Activated CD4-positive, alpha-beta memory T cell treated with anti-CD3 and anti-CD28 coated beads, Interleukin-2, amount 10 ng/mL, durations not matched to agents 7 days and 5 days (primary cell): Measurements from ENCODE around the gene MCF2L. TPM values are rescaled to one million over a fixed set of nuclear protein-coding genes. Genes with fewer than 3 reads are reported as not detected.

ENCODE experiments used
- CTCF ChIA-PET: fragments of 350-600 bp; sonication (Branson Sonifier 250); formaldehyde crosslinking; loops from one replicate; lab custom pipeline; 2021; ENCODE audit warnings: antibody characterized with exemption, inconsistent platforms; lab: Charles Lee
- POLR2A ChIA-PET: fragments of 350-600 bp; sonication (Branson Sonifier 250); formaldehyde crosslinking; loops from one replicate; lab custom pipeline; 2021; ENCODE audit warnings: antibody characterized with exemption; lab: Charles Lee
- DNase-seq: peaks from one replicate; pipeline ENCODE4 v3.0.0-alpha.2; 2020
- H3K27ac Mint-ChIP-seq: one replicate; pipeline ENCODE4 v1.8.0; 2021; ENCODE audit warnings: mild to moderate bottlenecking, mixed read lengths
- H3K27me3 Mint-ChIP-seq: one replicate; pipeline ENCODE4 v1.8.0; 2021; ENCODE audit warnings: mixed read lengths
- H3K36me3 Mint-ChIP-seq: one replicate; pipeline ENCODE4 v1.8.0; 2021; ENCODE audit warnings: low read depth, mixed read lengths
- H3K4me1 Mint-ChIP-seq: one replicate; pipeline ENCODE4 v1.8.0; 2021; ENCODE audit warnings: mixed read lengths
- H3K4me3 Mint-ChIP-seq: one replicate; pipeline ENCODE4 v1.8.0; 2021; ENCODE audit warnings: mild to moderate bottlenecking, mixed read lengths
- H3K9me3 Mint-ChIP-seq: one replicate; pipeline ENCODE4 v1.8.0; 2021; ENCODE audit warnings: mixed read lengths
- total RNA-seq, 2 experiments: library from RNA; stranded (reverse); gene quantifications; one replicate each; pipeline ENCODE4 v1.2.3, GENCODE V29; 2021

MCF2L gene
- total RNA-seq, 2 experiments from 2014 or later = 0.33 to 0.86 TPM

DNA sequence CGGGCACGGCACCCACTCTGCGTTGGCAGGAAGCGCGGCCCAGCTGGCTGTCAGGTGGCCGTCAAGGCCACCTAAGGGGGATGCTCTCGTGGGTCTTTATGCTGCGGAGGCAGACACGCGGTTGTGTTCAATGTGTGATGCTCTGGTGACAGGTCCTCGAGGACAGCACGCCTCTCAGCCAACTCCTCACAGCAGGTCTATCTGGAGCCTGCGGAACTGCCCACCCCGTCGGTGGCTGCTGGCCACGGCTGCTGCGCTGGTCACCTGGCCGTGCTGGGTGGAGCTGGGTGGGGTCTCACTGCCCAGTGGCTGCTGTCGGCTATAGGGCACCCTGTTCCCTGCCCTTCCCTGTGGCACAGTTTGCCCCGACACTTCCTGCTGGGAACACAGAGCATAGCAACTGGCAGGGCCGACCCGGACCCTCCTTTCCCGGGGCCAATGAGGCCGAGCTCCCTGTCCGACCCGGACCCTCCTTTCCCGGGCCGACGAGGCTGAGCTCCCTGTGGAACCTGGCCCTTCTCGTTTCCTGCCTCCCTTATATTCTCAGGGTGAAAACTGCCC is 122.3 kb downstream of the MCF2L start:
- CTCF ChIA-PET = no interaction called here

GRCh38 chr13:113091891-113092775 is 123.1 kb downstream of the MCF2L start:
- no peaks in the 10 kb centered on the region for H3K36me3 Mint-ChIP-seq
- no peak for DNase-seq
- no peak overlapping the region for H3K4me3 Mint-ChIP-seq
- no peaks in the 10 kb centered on the region for H3K9me3 Mint-ChIP-seq
- no peaks in the 10 kb centered on the region for H3K27me3 Mint-ChIP-seq
- H3K27ac Mint-ChIP-seq = no peak overlapping the region
- CTCF ChIA-PET = no interaction called here
- POLR2A ChIA-PET = no interaction called here
- no peaks in the 10 kb centered on the region for H3K4me1 Mint-ChIP-seq

More for the DNA sequence above, 122.3 kb downstream of the MCF2L start:
- H3K4me1 Mint-ChIP-seq = no peaks in the 10 kb centered on the region
- H3K36me3 Mint-ChIP-seq = no peaks in the 10 kb centered on the region
- no peaks in the 10 kb centered on the region for H3K27me3 Mint-ChIP-seq
- no peaks in the 10 kb centered on the region for H3K9me3 Mint-ChIP-seq
- no peak for DNase-seq
- H3K27ac Mint-ChIP-seq = no peak overlapping the region
- no peak overlapping the region for H3K4me3 Mint-ChIP-seq
- POLR2A ChIA-PET = no interaction called here

DNA sequence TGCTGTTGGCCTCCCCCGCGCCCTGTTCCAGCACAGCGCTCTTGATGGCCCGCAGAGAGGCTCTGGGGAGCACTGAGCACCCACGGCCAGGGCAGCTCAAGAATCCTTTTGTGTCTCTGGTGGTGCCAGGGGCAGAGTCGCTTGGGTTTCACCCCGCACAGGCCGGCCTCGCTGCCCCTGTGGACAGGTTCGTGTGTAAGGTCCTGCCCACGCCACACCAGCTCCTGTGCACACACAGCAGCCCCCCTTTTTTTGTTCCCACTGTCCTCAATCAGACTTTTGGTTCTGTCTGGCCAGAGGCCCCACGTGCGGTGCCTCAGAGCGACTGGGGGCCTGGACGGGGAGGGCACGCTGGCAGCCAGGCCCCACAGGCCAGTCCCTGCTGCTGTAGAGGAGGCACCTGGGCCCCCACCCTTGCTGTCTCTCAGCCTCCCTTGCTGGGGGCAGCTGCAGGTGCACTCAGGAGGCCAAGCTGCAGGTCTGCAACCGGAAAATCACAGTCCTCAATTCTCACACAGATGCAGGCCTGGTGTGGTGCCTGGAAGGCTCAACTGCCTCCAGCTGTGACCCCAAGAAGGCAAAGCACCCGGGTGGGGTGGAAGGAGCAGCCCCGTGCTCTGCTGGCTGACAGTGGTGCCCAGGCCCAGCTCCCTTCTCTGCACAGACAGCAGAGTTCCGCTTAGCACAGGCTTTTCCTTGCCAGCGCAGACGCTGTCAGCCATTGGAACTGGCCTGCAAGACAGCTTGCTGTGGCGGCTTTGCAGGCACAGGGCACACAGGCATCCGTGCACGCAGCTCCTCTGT is 124.0 kb downstream of the MCF2L start:
- Mint-ChIP-seq H3K27ac (no peak overlapping the region), H3K4me3 (no peak overlapping the region), H3K4me1 (no peaks in the 10 kb centered on the region), H3K27me3 (no peaks in the 10 kb centered on the region), H3K36me3 (no peaks in the 10 kb centered on the region), H3K9me3 (no peaks in the 10 kb centered on the region)
- ChIA-PET POLR2A (no interaction called here), CTCF (no interaction called here)
- DNase-seq = no peak

GRCh38 chr13:113093580-113094409 is 124.8 kb downstream of the MCF2L start:
- Mint-ChIP-seq H3K4me1 (no peaks in the 10 kb centered on the region), H3K9me3 (no peaks in the 10 kb centered on the region), H3K36me3 (no peaks in the 10 kb centered on the region), H3K4me3 (no peak overlapping the region), H3K27ac (no peak overlapping the region), H3K27me3 (no peaks in the 10 kb centered on the region)
- no peak for DNase-seq
- CTCF ChIA-PET = no interaction called here
- POLR2A ChIA-PET = no interaction called here

- no peaks in the 10 kb centered on the region for H3K27me3 Mint-ChIP-seq
- no peaks in the 10 kb centered on the region for H3K36me3 Mint-ChIP-seq
- no peak overlapping the region for H3K4me3 Mint-ChIP-seq
- POLR2A ChIA-PET = no interaction called here
- no peak for DNase-seq
- CTCF ChIA-PET = no interaction called here
- H3K9me3 Mint-ChIP-seq = no peaks in the 10 kb centered on the region
- no peak overlapping the region for H3K27ac Mint-ChIP-seq
- no peaks in the 10 kb centered on the region for H3K4me1 Mint-ChIP-seq
Measured at GRCh38 chr13:113094410-113094800, 125.4 kb downstream of the MCF2L start.

DNA sequence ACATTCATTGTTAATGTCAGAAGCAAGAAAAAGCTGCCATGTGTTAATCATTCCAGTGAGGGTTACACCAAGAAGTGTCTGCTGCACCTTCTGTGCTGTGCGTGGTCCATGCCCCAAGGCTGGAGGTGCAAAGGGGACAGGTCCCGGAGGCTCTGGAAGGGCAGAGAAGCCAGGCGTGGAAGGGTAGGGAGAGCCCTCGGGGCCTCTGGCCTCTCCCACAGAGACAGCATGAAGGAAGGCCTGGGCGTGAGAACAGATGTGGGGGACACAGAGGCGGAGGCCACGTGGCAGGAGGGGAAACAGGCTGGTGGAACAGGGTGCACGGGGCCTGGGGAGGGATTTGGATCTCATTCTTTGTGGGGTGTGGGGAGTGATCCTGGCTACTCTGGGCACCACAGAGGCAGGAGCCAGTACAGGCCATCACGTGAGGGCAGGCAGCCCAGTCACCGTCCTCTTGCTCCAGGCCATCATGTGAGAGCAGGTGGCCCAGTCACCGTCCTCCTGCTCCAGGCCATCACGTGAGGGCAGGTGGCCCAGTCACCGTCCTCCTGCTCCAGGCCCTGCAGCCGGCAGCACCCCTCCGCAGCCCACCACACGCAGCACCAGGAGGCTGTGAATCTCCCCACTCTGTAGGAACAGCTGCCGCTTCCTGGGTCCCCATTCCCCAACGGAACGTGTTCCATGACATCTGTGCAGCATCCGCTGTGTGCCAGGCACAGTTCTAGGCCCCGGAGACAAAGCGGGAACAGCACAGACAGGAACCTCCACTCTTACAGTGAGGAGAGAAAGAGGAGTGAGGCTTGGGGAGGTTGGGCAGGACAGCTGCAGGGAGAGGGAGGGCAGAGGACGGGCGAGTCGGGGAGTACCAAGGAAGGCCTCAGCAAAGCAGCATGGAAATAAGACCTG is 126.4 kb downstream of the MCF2L start:
- ChIA-PET POLR2A (no interaction called here), CTCF (no interaction called here)
- H3K9me3 Mint-ChIP-seq = no peaks in the 10 kb centered on the region
- H3K36me3 Mint-ChIP-seq = no peaks in the 10 kb centered on the region
- no peak overlapping the region for H3K27ac Mint-ChIP-seq
- H3K27me3 Mint-ChIP-seq = no peaks in the 10 kb centered on the region
- DNase-seq = no peak
- no peak overlapping the region for H3K4me3 Mint-ChIP-seq
- H3K4me1 Mint-ChIP-seq = no peaks in the 10 kb centered on the region

DNA sequence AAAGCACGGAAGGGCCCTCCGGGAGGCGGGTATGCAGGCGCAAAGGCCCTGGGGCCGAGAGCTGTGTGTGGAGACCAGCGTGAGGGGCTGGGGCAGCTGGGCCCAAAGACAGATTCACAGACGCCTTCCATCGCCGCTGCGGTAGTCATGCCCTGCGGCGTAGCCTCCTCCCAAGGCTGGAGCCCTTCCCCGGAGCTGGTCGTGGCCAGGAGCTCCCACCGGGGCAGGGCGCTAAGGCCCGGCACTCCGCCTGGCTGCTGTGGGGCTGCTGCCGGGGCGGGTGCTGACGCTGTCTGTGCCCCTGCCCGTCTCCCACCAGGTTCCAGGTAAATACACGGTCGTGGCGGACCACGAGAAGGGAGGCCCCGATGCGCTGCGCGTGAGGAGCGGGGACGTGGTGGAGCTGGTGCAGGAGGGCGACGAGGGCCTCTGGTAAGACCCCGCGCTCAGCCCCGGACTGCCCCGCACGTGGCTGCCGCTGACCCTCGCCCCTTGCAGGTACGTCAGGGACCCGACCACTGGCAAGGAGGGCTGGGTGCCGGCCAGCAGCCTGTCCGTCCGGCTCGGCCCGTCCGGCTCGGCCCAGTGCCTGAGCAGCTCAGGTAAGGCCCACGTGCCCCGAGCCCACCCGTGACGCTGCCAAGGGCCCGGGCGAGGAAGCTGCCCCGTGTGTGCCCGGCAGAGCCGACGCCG is 127.2 kb downstream of the MCF2L start:
- POLR2A ChIA-PET = no interaction called here
- H3K9me3 Mint-ChIP-seq = no peaks in the 10 kb centered on the region
- no peak overlapping the region for H3K4me3 Mint-ChIP-seq
- H3K27ac Mint-ChIP-seq = no peak overlapping the region
- DNase-seq = no peak
- no peaks in the 10 kb centered on the region for H3K4me1 Mint-ChIP-seq
- H3K27me3 Mint-ChIP-seq = no peaks in the 10 kb centered on the region
- CTCF ChIA-PET = no interaction called here
- H3K36me3 Mint-ChIP-seq = no peaks in the 10 kb centered on the region

- Mint-ChIP-seq H3K36me3 (no peaks in the 10 kb centered on the region), H3K4me3 (no peak overlapping the region), H3K27ac (no peak overlapping the region), H3K27me3 (no peaks in the 10 kb centered on the region), H3K4me1 (no peaks in the 10 kb centered on the region), H3K9me3 (no peaks in the 10 kb centered on the region)
- CTCF ChIA-PET = no interaction called here
- POLR2A ChIA-PET = no interaction called here
- no peak for DNase-seq
Measured at GRCh38 chr13:113096745-113097305, 127.8 kb downstream of the MCF2L start.

GRCh38 chr13:113097651-113098050 is 128.6 kb downstream of the MCF2L start:
- Mint-ChIP-seq H3K4me1 (no peaks in the 10 kb centered on the region), H3K27me3 (no peaks in the 10 kb centered on the region), H3K9me3 (no peaks in the 10 kb centered on the region), H3K36me3 (no peaks in the 10 kb centered on the region), H3K27ac (no peak overlapping the region), H3K4me3 (no peak overlapping the region)
- ChIA-PET CTCF (no interaction called here), POLR2A (no interaction called here)
- no peak for DNase-seq

GRCh38 chr13:113098162-113098732 is 129.2 kb downstream of the MCF2L start:
- CTCF ChIA-PET = no interaction called here
- Mint-ChIP-seq H3K27me3 (no peaks in the 10 kb centered on the region), H3K27ac (no peak overlapping the region), H3K36me3 (no peaks in the 10 kb centered on the region), H3K4me1 (no peaks in the 10 kb centered on the region), H3K4me3 (no peak overlapping the region), H3K9me3 (no peaks in the 10 kb centered on the region)
- POLR2A ChIA-PET = no interaction called here
- DNase-seq = no peak

- Mint-ChIP-seq H3K4me1 (no peaks in the 10 kb centered on the region), H3K9me3 (no peaks in the 10 kb centered on the region), H3K27ac (no peak overlapping the region), H3K27me3 (no peaks in the 10 kb centered on the region), H3K4me3 (no peak overlapping the region), H3K36me3 (no peaks in the 10 kb centered on the region)
- no peak for DNase-seq
- ChIA-PET POLR2A (no interaction called here), CTCF (no interaction called here)
Measured at GRCh38 chr13:113099142-113099541, 130.1 kb downstream of the MCF2L start.
